Tibial nerve (tissue), 4 donors: ENCODE results near the gene PGAM2. TPM values are rescaled to one million over a fixed set of nuclear protein-coding genes. Genes with fewer than 3 reads are reported as not detected.

Source experiments
- DNase-seq, 2 donors: peaks; one replicate each; pipeline ENCODE4 v3.0.0-alpha.2; 2019; ENCODE audit warnings: low spot score in 2 of 2
- H3K27ac ChIP-seq, 4 donors: fragments of 200-600 bp; sonication (generic) in 3 of 4; one replicate each; pipeline ENCODE4 v1.5.1; 2017 to 2019; ENCODE audit warnings: mild to moderate bottlenecking in 1 of 4
- H3K27me3 ChIP-seq, 2 donors: fragments of 200-600 bp; sonication (generic) in 1 of 2; one replicate each; pipeline versions ENCODE4 v1.5.1 to v1.6.0; 2017 to 2019
- H3K36me3 ChIP-seq, 3 donors: fragments of 200-600 bp; sonication (generic); one replicate each; pipeline ENCODE4 v1.5.1; 2018 to 2019
- H3K4me1 ChIP-seq, 4 donors: fragments of 200-600 bp; sonication (generic) in 3 of 4; one replicate each; pipeline ENCODE4 v1.5.1; 2017 to 2019
- H3K4me3 ChIP-seq, 4 donors: fragments of 200-600 bp; sonication (generic) in 3 of 4; one replicate each; pipeline ENCODE4 v1.5.1; 2017 to 2019; ENCODE audit warnings: mild to moderate bottlenecking in 1 of 4, moderate library complexity in 1 of 4
- H3K9me3 ChIP-seq, 4 donors: fragments of 200-600 bp; sonication (generic) in 3 of 4; one replicate each; pipeline ENCODE4 v1.5.1; 2017 to 2019
- EP300 ChIP-seq, 2 donors: sonication (generic); formaldehyde crosslinking; IDR thresholded peaks; one replicate each; pipeline ENCODE4 v1.6.1; 2017; ENCODE audit warnings: antibody characterized with exemption in 2 of 2, mild to moderate bottlenecking in 1 of 2
- POLR2A ChIP-seq, 2 donors: fragments of 450-650 bp; IDR thresholded peaks; one replicate each; pipeline ENCODE4 v1.6.1; 2017; ENCODE audit warnings: antibody characterized with exemption in 2 of 2, mild to moderate bottlenecking in 2 of 2, moderate library complexity in 2 of 2
- WGBS, 2 donors: methylation state at CpG; one replicate each; pipeline ENCODE4 v1.1.5; 2018; 5-methylcytosine and 5-hydroxymethylcytosine counted together
- total RNA-seq, 4 donors: library from RNA; depleted of rRNA; stranded (reverse); fragments of >200 nt; gene quantifications; one replicate each; pipeline ENCODE4 v1.1.0, GENCODE V29; 2016
- TF ChIP-seq, protein P1 (sequence below), 5 experiments: fragments of 200-600 bp in 3 of 5; fragments of 450-650 bp in 2 of 5; sonication (generic) in 3 of 5; IDR thresholded peaks; one replicate each; pipeline ENCODE4 v1.5.1; 2016 to 2019; ENCODE audit warnings: antibody characterized with exemption in 5 of 5, mild to moderate bottlenecking in 3 of 5, moderate library complexity in 2 of 5

The PGAM2 gene
- total RNA-seq, 4 donors from 2014 or later, result 0.98 TPM; not detected in 3

DNA sequence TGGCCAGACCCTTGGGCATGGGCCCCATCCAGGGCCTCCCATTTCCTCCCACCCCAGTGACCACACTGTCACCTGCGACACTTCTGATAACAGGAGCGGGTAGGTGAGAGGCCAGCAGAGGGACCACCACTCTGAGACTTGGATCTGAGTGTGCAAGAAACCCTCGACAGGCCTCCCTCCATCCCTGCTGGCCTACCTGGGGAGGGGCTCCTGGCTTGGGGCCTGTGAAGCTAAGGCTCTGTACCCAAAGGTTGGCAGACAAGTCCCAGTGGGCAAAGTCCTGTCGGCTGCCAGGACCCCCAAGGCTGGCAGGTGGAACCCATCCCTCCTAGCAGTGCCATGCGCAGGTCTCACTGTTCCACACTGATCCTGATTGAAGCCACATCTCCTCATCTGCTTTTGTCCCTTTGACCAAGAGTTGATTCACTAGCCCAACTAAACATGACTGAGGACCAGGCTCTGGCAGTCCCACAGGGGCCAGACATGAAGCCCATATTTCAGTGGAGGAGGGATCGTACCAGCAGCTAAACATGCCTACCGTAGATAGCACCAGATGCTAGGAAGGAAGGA is 1.2 kb upstream of the PGAM2 start:
- Histone ChIP-seq H3K27me3 (no peaks in the 10 kb centered on the region), H3K36me3 (peaks cover 0 to 12% (median 0%) of the 10 kb centered on the region in 3 donors), H3K9me3 (no peaks in the 10 kb centered on the region), H3K4me3 (no peak overlapping the region), H3K27ac (no peak overlapping the region), H3K4me1 (peaks cover 0 to 36% (median 18%) of the 10 kb centered on the region in 4 donors)
- 78 to 88% methylated on average over 7 of the region's 7 CpGs for WGBS, 2 donors
- TF ChIP-seq POLR2A (IDR thresholded peaks at IDR 0.05) (no peak), EP300 (IDR thresholded peaks at IDR 0.05) (no peak)
- TF ChIP-seq, protein P1, sequence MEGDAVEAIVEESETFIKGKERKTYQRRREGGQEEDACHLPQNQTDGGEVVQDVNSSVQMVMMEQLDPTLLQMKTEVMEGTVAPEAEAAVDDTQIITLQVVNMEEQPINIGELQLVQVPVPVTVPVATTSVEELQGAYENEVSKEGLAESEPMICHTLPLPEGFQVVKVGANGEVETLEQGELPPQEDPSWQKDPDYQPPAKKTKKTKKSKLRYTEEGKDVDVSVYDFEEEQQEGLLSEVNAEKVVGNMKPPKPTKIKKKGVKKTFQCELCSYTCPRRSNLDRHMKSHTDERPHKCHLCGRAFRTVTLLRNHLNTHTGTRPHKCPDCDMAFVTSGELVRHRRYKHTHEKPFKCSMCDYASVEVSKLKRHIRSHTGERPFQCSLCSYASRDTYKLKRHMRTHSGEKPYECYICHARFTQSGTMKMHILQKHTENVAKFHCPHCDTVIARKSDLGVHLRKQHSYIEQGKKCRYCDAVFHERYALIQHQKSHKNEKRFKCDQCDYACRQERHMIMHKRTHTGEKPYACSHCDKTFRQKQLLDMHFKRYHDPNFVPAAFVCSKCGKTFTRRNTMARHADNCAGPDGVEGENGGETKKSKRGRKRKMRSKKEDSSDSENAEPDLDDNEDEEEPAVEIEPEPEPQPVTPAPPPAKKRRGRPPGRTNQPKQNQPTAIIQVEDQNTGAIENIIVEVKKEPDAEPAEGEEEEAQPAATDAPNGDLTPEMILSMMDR (IDR thresholded peaks at IDR 0.05), result no peak
- DNase-seq, result no peak

DNA sequence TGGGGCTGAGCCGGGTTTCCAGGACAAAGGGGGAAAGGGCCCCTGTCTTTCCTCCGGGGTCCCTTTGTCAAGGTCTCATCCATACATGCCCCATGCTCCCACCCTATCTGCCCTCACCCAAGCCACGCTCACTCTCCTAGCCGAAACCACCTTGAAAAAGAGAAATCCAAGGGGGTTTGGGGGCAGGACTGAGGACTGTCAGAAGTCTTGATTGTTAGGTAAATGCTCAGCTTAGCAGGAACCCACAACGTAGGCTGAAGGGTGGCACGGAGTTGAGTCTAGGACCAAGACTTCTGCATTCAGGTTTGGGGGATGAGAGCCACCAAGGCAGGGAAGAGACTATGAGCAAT is 719 bp upstream of the PGAM2 start:
- H3K27ac ChIP-seq, result no peak overlapping the region
- H3K9me3 ChIP-seq, result no peaks in the 10 kb centered on the region
- H3K36me3 ChIP-seq, result peaks cover 0 to 17% (median under 1%) of the 10 kb centered on the region in 3 donors
- DNase-seq, result no peak
- no peaks in the 10 kb centered on the region for H3K27me3 ChIP-seq
- H3K4me3 ChIP-seq, result no peak overlapping the region
- H3K4me1 ChIP-seq, result peaks cover 0 to 36% (median 17%) of the 10 kb centered on the region in 4 donors
- 42 to 51% methylated on average over 6 of the region's 6 CpGs for WGBS, 2 donors
- TF ChIP-seq, protein P1 (IDR thresholded peaks at IDR 0.05), result no peak
- TF ChIP-seq POLR2A (IDR thresholded peaks at IDR 0.05), result no peak
- TF ChIP-seq EP300 (IDR thresholded peaks at IDR 0.05), result no peak

DNA sequence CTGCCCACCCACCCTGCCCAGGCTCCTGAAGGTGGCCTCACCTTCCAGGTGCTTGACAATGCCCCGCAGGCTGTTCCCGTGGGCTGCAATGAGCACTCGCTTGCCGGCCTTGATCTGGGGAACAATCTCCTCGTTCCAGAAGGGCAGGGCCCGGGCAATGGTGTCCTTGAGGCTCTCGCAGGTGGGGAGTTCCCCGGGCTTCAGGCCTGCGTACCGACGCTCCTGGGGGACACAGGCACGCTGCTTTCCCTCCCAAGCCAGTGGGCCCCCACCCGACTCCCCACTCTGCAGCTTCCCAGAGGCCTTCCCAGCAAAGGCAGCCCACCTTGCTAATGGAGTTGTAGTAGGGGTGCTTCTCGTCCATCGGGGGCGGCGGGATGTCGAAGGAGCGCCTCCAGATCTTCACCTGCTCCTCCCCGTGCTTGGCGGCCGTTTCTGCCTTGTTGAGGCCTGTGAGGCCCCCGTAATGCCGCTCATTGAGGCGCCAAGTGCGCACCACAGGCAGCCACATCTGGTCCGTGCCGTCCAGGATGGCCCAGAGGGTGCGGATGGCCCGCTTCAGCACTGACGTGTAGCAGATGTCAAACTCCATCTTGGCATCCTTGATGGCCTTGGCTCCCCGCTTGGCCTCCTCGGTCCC is 456 bp downstream of the PGAM2 start:
- H3K4me3 ChIP-seq, result no peak overlapping the region

DNA sequence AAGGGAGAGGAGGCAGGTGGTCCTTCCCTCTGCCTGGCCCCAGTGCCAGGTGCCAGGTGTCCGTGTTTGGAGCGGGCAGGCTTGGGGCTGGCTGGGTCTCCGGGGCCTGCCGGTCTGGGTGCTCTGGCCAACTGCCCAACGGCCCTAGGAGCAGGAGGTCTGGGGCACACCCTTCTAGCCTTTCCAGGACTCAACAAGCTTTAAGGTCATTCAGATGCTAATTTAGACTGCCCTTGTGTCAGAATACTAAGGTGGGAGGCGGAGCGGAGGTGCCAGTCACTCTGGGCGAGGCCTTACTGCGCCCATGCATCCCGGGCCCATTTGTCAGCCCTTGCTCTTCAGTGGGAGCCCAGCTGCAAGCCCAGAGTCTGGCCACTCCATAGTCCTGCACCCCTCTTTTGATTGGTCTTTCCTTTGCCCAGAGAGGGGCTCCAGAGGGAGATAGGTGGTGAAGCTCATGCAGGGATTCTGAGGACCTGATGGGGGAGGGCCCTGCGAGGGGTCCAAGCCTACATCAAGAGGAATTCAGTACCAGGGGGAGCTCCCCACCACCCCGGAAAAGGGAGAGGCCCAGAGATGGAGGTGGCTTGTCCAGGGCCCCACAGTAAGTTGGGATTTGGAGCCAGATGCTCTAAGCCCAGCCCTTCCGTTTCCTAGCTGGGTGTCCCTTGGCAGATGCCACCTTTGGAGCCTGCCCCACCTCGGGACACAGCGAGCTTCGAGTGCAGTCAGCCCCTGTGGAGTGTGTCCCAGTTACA is 1.3 kb downstream of the PGAM2 start:
- Histone ChIP-seq H3K4me1 (peaks cover 0 to 36% (median 17%) of the 10 kb centered on the region in 4 donors), H3K36me3 (peaks cover 2 to 37% (median 19%) of the 10 kb centered on the region in 3 donors), H3K27me3 (no peaks in the 10 kb centered on the region), H3K27ac (no peak overlapping the region), H3K4me3 (no peak overlapping the region), H3K9me3 (no peaks in the 10 kb centered on the region)
- DNase-seq, result no peak
- WGBS, 2 donors, result 36 to 49% methylated on average over 14 to 16 of the region's 16 CpGs
- TF ChIP-seq, protein P1 (IDR thresholded peaks at IDR 0.05), result no peak
- TF ChIP-seq POLR2A (IDR thresholded peaks at IDR 0.05) (no peak), EP300 (IDR thresholded peaks at IDR 0.05) (no peak)

More for the DNA sequence above, 456 bp downstream of the PGAM2 start:
- 14 to 22% methylated on average over 8 to 17 of the region's 33 CpGs for WGBS, 2 donors
- no peak overlapping the region for H3K27ac ChIP-seq
- peaks cover 0 to 36% (median 17%) of the 10 kb centered on the region in 4 donors for H3K4me1 ChIP-seq
- DNase-seq, result no peak
- no peak for TF ChIP-seq POLR2A (IDR thresholded peaks at IDR 0.05)
- TF ChIP-seq, protein P1 (IDR thresholded peaks at IDR 0.05), result no peak
- TF ChIP-seq EP300 (IDR thresholded peaks at IDR 0.05), result no peak
- H3K27me3 ChIP-seq, result no peaks in the 10 kb centered on the region
- no peaks in the 10 kb centered on the region for H3K9me3 ChIP-seq
- peaks cover 0 to 28% (median 11%) of the 10 kb centered on the region in 3 donors for H3K36me3 ChIP-seq

DNA sequence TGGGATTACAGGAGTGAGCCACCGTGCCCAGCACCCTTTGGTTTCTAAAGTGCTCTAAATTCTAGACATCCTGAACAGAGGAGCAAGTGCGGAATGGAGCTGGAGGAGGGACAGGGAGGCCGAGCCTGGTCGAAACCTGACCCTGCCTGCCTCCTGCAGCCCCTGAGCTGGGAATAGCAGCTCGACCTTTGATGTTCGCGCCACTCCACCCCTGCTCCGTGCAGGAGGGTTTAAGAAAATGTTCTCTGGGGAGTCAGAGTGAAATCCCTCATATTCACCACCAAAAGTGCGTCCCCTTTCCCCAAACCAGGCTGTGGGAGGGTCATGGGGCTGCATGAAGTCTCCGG is 1.8 kb downstream of the PGAM2 start:
- no peak for TF ChIP-seq POLR2A (IDR thresholded peaks at IDR 0.05)
- TF ChIP-seq EP300 (IDR thresholded peaks at IDR 0.05), result no peak
- TF ChIP-seq, protein P1 (IDR thresholded peaks at IDR 0.05), result no peak
- 40 to 43% methylated on average over 10 of the region's 10 CpGs for WGBS, 2 donors
- H3K27me3 ChIP-seq, result no peaks in the 10 kb centered on the region
- H3K36me3 ChIP-seq, result peaks cover 2 to 42% (median 25%) of the 10 kb centered on the region in 3 donors
- H3K9me3 ChIP-seq, result no peaks in the 10 kb centered on the region
- H3K27ac ChIP-seq, result no peak overlapping the region
- H3K4me3 ChIP-seq, result no peak overlapping the region
- H3K4me1 ChIP-seq, result peaks cover 0 to 36% (median 17%) of the 10 kb centered on the region in 4 donors
- DNase-seq, result no peak
